HL-60/S4 treated with retinoic acid at 250 ng/mL for 4 days and 3 days (cell line): Measurements from ENCODE around the gene SCRT2.
"Not testable (repeated sequence)": the region's sequence is repeated elsewhere in the genome, so short reads cannot be mapped to it uniquely, and the experiment has no call there.

Experiments used
- in situ Hi-C: fragments of 300-500 bp; cut with MboI; formaldehyde crosslinking; loops from 2 replicates; pipeline ENCODE4 v1.7.0; 2022; ENCODE audit warnings: low sequenced_read_pairs

The SCRT2 gene

GRCh38 chr20:653590-654416, 21.8 kb downstream of the SCRT2 start:
- in situ Hi-C loops: no loop called here

- in situ Hi-C loops: no loop called here
These were observed 22.5 kb downstream of the SCRT2 start, which contains the start of gene SRXN1 for GRCh38 chr20:653110-653589. TSS of gene SRXN1 (minus strand) at chr20:653200. CDS start at chr20:653185, 15 bp downstream.

GRCh38 chr20:652615-653109, 22.9 kb downstream of the SCRT2 start:
- in situ Hi-C loops: no loop called here

- in situ Hi-C loops: no loop called here
These were observed 23.6 kb downstream of the SCRT2 start for GRCh38 chr20:651713-652614.

GRCh38 chr20:650954-651353, 24.6 kb downstream of the SCRT2 start:
- in situ Hi-C loops: no loop called here

GRCh38 chr20:650281-650680, 25.3 kb downstream of the SCRT2 start:
- in situ Hi-C loops: no loop called here

- in situ Hi-C loops: no loop called here
These were observed 28.1 kb downstream of the SCRT2 start for GRCh38 chr20:647479-648019.

- in situ Hi-C loops: no loop called here
These were observed 28.8 kb downstream of the SCRT2 start for GRCh38 chr20:646868-647233.

- in situ Hi-C loops: no loop called here
These were observed 29.3 kb downstream of the SCRT2 start for GRCh38 chr20:646107-646867.

GRCh38 chr20:645318-646106, 30.1 kb downstream of the SCRT2 start:
- in situ Hi-C loops: no loop called here

GRCh38 chr20:644692-645317, 30.8 kb downstream of the SCRT2 start:
- in situ Hi-C loops: no loop called here

GRCh38 chr20:642398-643174, 33.0 kb downstream of the SCRT2 start:
- in situ Hi-C loops: no loop called here

- in situ Hi-C loops: not testable (repeated sequence)
These were observed 33.6 kb downstream of the SCRT2 start for GRCh38 chr20:642013-642397.

GRCh38 chr20:641516-641875, 34.1 kb downstream of the SCRT2 start:
- in situ Hi-C loops: no loop called here

- in situ Hi-C loops: no loop called here
These were observed 34.7 kb downstream of the SCRT2 start for GRCh38 chr20:640674-641515.

GRCh38 chr20:638579-638978, 37.0 kb downstream of the SCRT2 start:
- in situ Hi-C loops: no loop called here

GRCh38 chr20:637559-637958, 38.0 kb downstream of the SCRT2 start:
- in situ Hi-C loops: no loop called here

GRCh38 chr20:635893-636338, 39.7 kb downstream of the SCRT2 start:
- in situ Hi-C loops: no loop called here
